HG03175 (cell line): Measurements from ENCODE around the gene AP3S1.
"Not testable (repeated sequence)": the region's sequence is repeated elsewhere in the genome, so short reads cannot be mapped to it uniquely, and the experiment has no call there.

Experiments used
- ATAC-seq: cut with Tn5 transposase; IDR thresholded peaks from one replicate; pipeline ENCODE4 v1.9.1; 2021; ENCODE audit warnings: mild to moderate bottlenecking, moderate library complexity; ENCODE audit not compliant: unreplicated experiment

Gene AP3S1

GRCh38 chr5:115824983-115825382, 16.8 kb upstream of the AP3S1 start:
- not testable (repeated sequence) for ATAC-seq

- ATAC-seq = no peak
Observed at GRCh38 chr5:115825948-115826347, 15.8 kb upstream of the AP3S1 start.

GRCh38 chr5:115829913-115830312, 11.8 kb upstream of the AP3S1 start:
- no peak for ATAC-seq

- peak; percentile 87 for ATAC-seq
Observed at GRCh38 chr5:115831163-115831768, 10.5 kb upstream of the AP3S1 start.

GRCh38 chr5:115835481-115835880, 6.3 kb upstream of the AP3S1 start:
- ATAC-seq = no peak

GRCh38 chr5:115838885-115839518, 2.7 kb upstream of the AP3S1 start:
- peak; percentile 26 for ATAC-seq

GRCh38 chr5:115840873-115841272, 862 bp upstream of the AP3S1 start:
- no peak for ATAC-seq

GRCh38 chr5:115842089-115842935, 577 bp downstream of the AP3S1 start:
- peak; percentile 31 for ATAC-seq

- ATAC-seq = no peak
Observed at GRCh38 chr5:115842952-115843351, 1.2 kb downstream of the AP3S1 start.

- no peak for ATAC-seq
Observed at GRCh38 chr5:115843444-115844130, 1.9 kb downstream of the AP3S1 start.

GRCh38 chr5:115844321-115844817, 2.6 kb downstream of the AP3S1 start:
- no peak for ATAC-seq

- ATAC-seq = no peak
Observed at GRCh38 chr5:115847290-115847689, 5.6 kb downstream of the AP3S1 start.

GRCh38 chr5:115849258-115849798, 7.6 kb downstream of the AP3S1 start:
- ATAC-seq = no peak

GRCh38 chr5:115850744-115851416, 9.1 kb downstream of the AP3S1 start:
- no peak for ATAC-seq

GRCh38 chr5:115854139-115854538, 12.4 kb downstream of the AP3S1 start:
- ATAC-seq = no peak

GRCh38 chr5:115855959-115856358, 14.2 kb downstream of the AP3S1 start:
- ATAC-seq = no peak

- no peak for ATAC-seq
Observed at GRCh38 chr5:115857057-115857479, 15.3 kb downstream of the AP3S1 start.

GRCh38 chr5:115857626-115858349, 16.1 kb downstream of the AP3S1 start:
- no peak for ATAC-seq

- ATAC-seq = no peak
Observed at GRCh38 chr5:115858396-115858795, 16.7 kb downstream of the AP3S1 start.

GRCh38 chr5:115859378-115859777, 17.6 kb downstream of the AP3S1 start:
- no peak for ATAC-seq
